Measurements from ENCODE around the gene FRMD3.
A peak's percentile ranks its signal among the peaks of the same experiment; 100 is the strongest.

Gene FRMD3

DNA sequence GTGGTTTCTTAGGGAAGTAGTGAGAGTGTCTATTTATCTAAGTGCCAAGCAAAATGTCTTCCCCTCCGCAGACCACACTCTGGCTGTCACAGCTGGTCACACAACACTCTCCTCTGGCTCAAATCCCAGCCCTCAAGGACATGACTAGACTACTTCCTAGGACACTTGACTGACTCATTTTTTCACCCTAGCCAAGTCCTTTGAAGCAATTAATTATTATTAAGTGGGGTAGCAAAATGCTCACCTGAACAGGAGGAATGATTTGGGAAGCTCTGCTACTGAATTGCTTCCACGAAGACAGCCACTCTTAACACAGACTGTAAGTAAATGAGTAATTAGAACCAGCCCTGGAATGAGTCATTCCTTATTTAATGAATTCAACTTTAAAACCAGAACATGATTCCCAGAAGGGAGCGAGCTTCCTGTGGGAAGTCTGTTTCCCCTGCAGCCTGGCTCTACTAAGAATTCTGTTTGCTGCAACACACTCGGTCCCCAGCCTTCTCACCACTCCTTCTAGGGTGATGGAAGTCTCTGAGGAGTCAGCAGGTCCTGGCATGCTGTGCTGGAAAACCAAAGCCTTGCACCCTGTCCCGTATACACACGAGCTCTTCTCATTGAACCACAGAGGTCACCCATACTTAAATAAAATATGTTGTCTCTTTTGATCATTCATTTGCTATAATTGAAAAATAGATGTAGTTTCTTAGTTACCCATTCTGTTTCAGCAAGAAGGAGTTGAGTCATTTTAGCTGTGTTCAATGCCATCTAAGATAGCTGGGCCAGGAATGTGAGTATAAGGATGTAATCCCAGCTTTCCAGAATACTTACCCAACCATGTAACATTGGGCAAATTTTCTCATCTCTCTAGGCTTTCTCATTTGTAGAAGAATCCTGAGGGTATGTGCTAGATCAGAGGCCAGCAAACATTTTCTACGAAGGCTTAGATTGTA, 256.6 kb downstream of the FRMD3 start:
- DNase-seq (ENCODE audit: low read depth): peak; percentile 14

DNA sequence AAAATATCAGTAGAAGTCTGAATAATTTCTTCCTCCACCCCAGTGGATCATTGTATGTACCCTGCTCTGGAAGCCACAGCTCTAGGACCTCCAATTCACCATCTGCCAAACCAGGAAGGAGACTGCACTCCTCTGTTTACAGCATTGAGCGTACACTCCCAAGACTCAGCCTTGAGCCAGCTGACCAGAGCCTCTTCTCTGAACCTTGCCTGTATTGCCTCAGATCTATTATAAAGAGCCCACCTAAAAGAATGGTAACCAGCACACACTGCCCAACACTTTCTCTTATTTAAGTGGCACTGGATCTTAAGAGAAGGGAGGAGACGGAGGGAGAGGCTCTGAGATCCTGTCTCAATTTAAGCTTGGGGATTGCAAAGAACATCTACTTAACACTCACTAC, 257.4 kb downstream of the FRMD3 start:
- no peak for DNase-seq (ENCODE audit: low read depth)

- peak; percentile 9 for DNase-seq (ENCODE audit: low read depth)
Observed at GRCh38 chr9:83280268-83280667, 257.9 kb downstream of the FRMD3 start.

DNA sequence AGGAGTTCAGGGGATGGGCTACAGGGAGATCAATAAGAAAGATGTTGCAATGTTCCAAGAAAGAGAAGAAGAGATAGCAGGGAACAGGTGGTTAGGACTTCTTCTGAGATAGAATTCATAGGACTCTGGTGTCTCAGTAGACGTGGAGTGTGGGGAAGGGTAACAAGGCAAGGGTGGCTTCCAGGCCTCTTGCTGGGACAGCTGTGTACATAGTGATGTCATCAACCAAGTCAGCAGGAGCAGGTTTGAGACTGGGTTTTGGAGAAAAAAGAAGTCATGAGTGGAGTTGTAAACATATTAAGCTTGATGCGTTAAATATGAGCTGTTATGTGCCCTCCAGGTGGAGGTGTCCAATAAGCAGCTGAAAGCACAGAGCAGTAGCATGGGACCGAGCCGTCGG, 263.4 kb downstream of the FRMD3 start:
- DNase-seq (ENCODE audit: low read depth): no peak

GRCh38 chr9:83271665-83272071, 266.5 kb downstream of the FRMD3 start:
- no peak for DNase-seq (ENCODE audit: low read depth)

GRCh38 chr9:83270116-83270515, 268.1 kb downstream of the FRMD3 start:
- DNase-seq (ENCODE audit: low read depth): no peak

DNA sequence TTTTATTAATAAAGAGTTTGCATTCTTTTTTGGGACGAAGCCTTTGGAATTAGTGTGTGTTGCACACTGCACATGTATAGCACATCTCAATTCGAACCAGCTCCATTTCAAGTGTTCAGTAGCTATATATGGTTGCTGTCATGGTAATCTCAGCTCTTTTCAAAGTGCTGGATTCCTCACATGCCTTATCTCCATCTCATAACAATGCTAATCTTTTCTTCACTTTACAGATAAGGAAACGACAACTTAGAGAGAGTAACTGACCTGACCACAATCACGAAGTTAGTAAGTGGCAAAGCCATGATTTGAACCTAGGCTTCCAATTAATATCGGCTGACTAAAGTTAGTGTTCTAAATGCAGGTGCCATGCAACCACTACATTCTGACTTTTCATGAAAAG, 270.5 kb downstream of the FRMD3 start:
- no peak for DNase-seq (ENCODE audit: low read depth)

- DNase-seq (ENCODE audit: low read depth): no peak
Observed at GRCh38 chr9:83266666-83267496, 271.3 kb downstream of the FRMD3 start.

- DNase-seq (ENCODE audit: low read depth): no peak
Observed at GRCh38 chr9:83266331-83266665, 271.9 kb downstream of the FRMD3 start.

DNA sequence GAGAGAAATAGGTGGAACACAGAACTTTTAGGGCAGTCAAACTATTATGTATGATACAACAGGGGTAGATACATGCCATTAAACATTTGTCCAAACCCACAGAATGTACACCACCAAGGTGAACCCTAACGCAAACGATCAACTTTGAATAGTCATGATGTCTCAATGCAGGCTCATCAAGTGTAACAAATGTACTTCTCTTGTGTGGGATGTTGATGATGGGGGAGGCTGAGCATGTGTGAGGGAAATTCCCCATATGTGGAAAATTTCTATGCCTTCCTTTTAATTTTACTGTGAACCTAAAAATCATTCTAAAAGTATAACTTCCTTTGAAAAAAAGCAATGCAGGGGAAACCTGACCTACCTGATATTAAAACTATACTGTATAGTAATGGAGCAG, 273.9 kb downstream of the FRMD3 start:
- no peak for DNase-seq (ENCODE audit: low read depth)

GRCh38 chr9:83259558-83259957, 278.6 kb downstream of the FRMD3 start:
- DNase-seq (ENCODE audit: low read depth): no peak

GRCh38 chr9:83257937-83258891, 280.0 kb downstream of the FRMD3 start:
- DNase-seq (ENCODE audit: low read depth): no peak

DNA sequence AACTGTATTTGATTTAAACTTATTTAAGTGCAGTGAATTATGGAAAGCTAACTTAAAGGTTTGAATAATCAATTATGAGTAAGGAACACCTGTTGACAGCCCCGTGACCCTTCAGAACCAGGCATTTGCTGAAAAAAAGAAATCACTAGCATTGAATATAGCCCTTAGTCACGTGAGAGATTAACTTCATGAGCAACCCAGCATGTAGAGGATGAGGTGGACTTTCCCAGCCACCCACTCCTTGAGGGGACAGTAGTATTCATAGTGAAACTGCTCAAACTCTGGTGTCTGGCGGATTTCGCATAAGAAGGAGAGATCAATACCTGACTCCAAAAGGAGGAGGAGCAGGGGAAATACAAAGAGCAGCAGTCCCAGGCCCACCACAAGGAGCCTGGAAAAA, 290.5 kb downstream of the FRMD3 start:
- DNase-seq (ENCODE audit: low read depth): no peak

DNA sequence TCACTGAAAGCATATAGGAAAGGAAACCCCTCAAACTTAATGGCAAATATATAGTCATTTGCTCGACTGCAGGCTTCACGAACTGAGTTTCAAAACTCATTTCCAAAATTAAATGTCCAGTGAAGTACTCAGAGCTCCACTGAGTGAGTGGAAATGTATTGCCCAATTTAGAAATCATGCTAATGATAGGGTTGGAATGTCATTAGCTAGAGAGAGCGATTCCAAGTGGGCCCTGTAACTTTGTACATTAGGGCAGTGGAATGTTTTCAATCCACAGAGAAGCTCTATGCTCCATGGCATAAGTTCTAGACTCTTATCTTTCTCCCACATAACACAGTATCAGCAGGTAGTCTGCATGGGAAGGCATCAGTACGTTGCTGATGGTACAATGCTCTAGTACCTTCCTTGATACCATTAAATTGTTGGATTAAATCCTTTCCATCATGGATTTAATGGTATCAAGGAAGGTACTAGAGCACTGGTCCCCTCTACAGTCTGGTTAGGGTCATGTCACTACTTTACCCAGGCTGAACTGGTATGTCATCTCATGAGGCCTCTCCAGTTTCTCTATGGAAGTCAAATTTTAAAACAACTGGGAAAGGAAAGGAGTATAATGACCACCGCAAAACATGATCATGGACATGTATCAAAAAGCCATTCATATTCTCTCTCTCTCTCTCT, 292.1 kb downstream of the FRMD3 start:
- no peak for DNase-seq (ENCODE audit: low read depth)

- no peak for DNase-seq (ENCODE audit: low read depth)
Observed at GRCh38 chr9:83242066-83242465, 296.1 kb downstream of the FRMD3 start.

- DNase-seq (ENCODE audit: low read depth): no peak
Observed at GRCh38 chr9:83240671-83241070, 297.5 kb downstream of the FRMD3 start.

GRCh38 chr9:83239747-83240146, 298.5 kb downstream of the FRMD3 start:
- DNase-seq (ENCODE audit: low read depth): no peak

- peak; percentile 4 for DNase-seq (ENCODE audit: low read depth)
Observed at GRCh38 chr9:83238871-83239640, 299.1 kb downstream of the FRMD3 start.

- DNase-seq (ENCODE audit: low read depth): no peak
Observed at GRCh38 chr9:83236029-83236696, 302.0 kb downstream of the FRMD3 start.

DNA sequence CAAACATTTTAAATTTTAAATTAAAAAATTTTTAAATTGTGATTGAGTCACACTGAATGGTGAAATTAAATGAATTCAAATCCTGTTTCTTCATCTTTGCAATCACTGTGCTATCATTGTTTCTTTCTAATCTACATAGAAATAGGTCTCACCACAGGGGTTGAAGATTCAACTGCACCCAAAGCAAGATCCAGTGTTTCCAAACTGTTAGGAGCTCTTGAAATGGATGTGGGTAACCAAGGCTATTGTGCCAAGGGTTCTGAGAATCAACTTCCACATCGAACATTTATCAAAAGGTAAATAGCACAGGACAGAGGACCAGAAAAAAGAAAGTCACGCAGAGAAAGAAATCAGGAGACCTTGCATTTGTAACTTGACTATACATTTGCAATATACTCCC, 302.7 kb downstream of the FRMD3 start:
- no peak for DNase-seq (ENCODE audit: low read depth)
